OCI-M2 (cell line): Measurements from ENCODE around the gene GIT2.
A peak's percentile ranks its signal among the peaks of the same experiment; 100 is the strongest.
"Not testable (repeated sequence)": the region's sequence is repeated elsewhere in the genome, so short reads cannot be mapped to it uniquely, and the experiment has no call there.

Experiments used
- DNase-seq: peaks from one replicate; lab custom pipeline; 2025; ENCODE audit not compliant: unreplicated experiment; lab: John Stamatoyannopoulos, UW

GIT2 gene

GRCh38 chr12:109923481-109924245 is 72.5 kb downstream of the GIT2 start:
- DNase-seq: no peak

- no peak for DNase-seq
These were observed 73.1 kb downstream of the GIT2 start for GRCh38 chr12:109923038-109923437.

GRCh38 chr12:109921982-109922381 is 74.2 kb downstream of the GIT2 start:
- no peak for DNase-seq

- no peak for DNase-seq
These were observed 75.8 kb downstream of the GIT2 start for GRCh38 chr12:109920261-109920780.

GRCh38 chr12:109919456-109919855 is 76.7 kb downstream of the GIT2 start:
- no peak for DNase-seq

GRCh38 chr12:109916045-109916444 is 80.1 kb downstream of the GIT2 start:
- no peak for DNase-seq

- no peak for DNase-seq
These were observed 80.8 kb downstream of the GIT2 start for GRCh38 chr12:109915171-109916040.

- no peak for DNase-seq
These were observed 81.7 kb downstream of the GIT2 start for GRCh38 chr12:109914461-109914860.

GRCh38 chr12:109912855-109913321 is 83.3 kb downstream of the GIT2 start:
- no peak for DNase-seq

- DNase-seq: no peak
These were observed 85.2 kb downstream of the GIT2 start for GRCh38 chr12:109910969-109911348.

- DNase-seq: no peak
These were observed 85.8 kb downstream of the GIT2 start for GRCh38 chr12:109910254-109910968.

GRCh38 chr12:109905301-109905700 is 90.9 kb downstream of the GIT2 start:
- DNase-seq: no peak

- DNase-seq: no peak
These were observed 93.2 kb downstream of the GIT2 start for GRCh38 chr12:109902891-109903418.

- DNase-seq: no peak
These were observed 95.2 kb downstream of the GIT2 start for GRCh38 chr12:109900752-109901580.

GRCh38 chr12:109899783-109900751 is 96.1 kb downstream of the GIT2 start, which contains the start of gene TCHP:
TCHP (plus strand) TSS chr12:109900274; CDS start chr12:109903027, 2,753 bp downstream.
- DNase-seq: peak; percentile 42

GRCh38 chr12:109899345-109899744 is 96.8 kb downstream of the GIT2 start:
- DNase-seq: not testable (repeated sequence)

- no peak for DNase-seq
These were observed 99.1 kb downstream of the GIT2 start for GRCh38 chr12:109897029-109897428.

GRCh38 chr12:109896188-109896587 is 100.0 kb downstream of the GIT2 start:
- no peak for DNase-seq

GRCh38 chr12:109894939-109895338 is 101.2 kb downstream of the GIT2 start:
- DNase-seq: no peak
